HCT116 (cell line): ENCODE data around the gene UPP2.

Source experiments
- CTCF ChIP-seq, 3 experiments: fragments of 200-600 bp in 1 of 3; sonication (generic) in 1 of 3; IDR thresholded peaks in 2 of 3; conservative IDR thresholded peaks in 1 of 3; 2 replicates each; pipeline ENCODE4 v1.5.1; 2012 to 2017; ENCODE audit warnings: low read depth in 2 of 3, low read length in 2 of 3, antibody characterized with exemption in 1 of 3, borderline replicate concordance in 1 of 3, control low read depth in 1 of 3, mild to moderate bottlenecking in 1 of 3, mixed read lengths in 1 of 3, mixed run types in 1 of 3, moderate library complexity in 1 of 3; ENCODE audit not compliant: insufficient read depth in 1 of 3
- POLR2A ChIP-seq: IDR thresholded peaks from 2 replicates; pipeline ENCODE4 v1.7.0; 2011; ENCODE audit warnings: borderline replicate concordance; ENCODE audit not compliant: insufficient read depth, insufficient read length; ENCODE audit errors: extremely low read depth
- REST ChIP-seq: IDR thresholded peaks from 2 replicates; pipeline ENCODE4 v1.6.1; 2012; ENCODE audit warnings: low read depth

DNA sequence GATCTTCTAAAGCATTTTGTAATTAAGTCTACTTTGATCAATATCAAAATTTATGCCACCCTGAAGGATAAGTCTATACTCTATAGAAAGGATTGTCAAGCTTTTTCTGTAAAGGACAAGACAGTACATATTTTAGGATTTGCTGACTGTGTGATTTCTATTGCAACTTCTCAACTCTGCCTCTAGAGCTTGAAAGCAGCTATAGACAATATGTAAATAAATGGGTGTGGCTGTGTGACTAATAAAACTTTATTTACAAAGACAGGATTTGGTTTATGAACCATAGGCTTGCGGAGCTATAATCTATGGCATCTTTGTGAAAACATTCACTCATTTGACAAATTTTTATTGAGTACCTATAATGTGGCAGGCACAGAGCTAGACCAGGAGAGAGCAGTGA lies 18.4 kb downstream of the UPP2 start:
- no peak for TF ChIP-seq POLR2A
- no peak for TF ChIP-seq CTCF (IDR thresholded peaks at IDR 0.05 in 2 of 3, conservative IDR thresholded peaks at IDR 0.05 in 1 of 3; ENCODE audit: borderline replicate concordance in 1 of 3, insufficient read depth in 1 of 3, low read depth in 2 of 3, low read length in 2 of 3)
- TF ChIP-seq REST: no peak
